ENCODE results near the gene TMEM175. TPM values are rescaled to one million over a fixed set of nuclear protein-coding genes. Genes with fewer than 3 reads are reported as not detected.

The TMEM175 gene
- total and polyA plus RNA-seq, 2 of the 4 experiments (the other 2 are of a cell fraction), result 7.7 to 41.9 TPM

GRCh38 chr4:948936-949300, 16.7 kb downstream of the TMEM175 start:
- no peak overlapping the region for H2AFZ ChIP-seq (replicated peaks; ENCODE audit: low read length, poor library complexity)
- no peak overlapping the region for H3K4me2 ChIP-seq (ENCODE audit: low read depth, low read length)
- H3K27me3 ChIP-seq (ENCODE audit: control insufficient read depth, insufficient read depth, low read length), result no peaks in the 10 kb centered on the region
- no peak overlapping the region for H3K4me3 ChIP-seq (ENCODE audit: insufficient read depth, low read depth, low read length)
- no peak overlapping the region for H3K4ac ChIP-seq (ENCODE audit: low read depth, low read length)
- H3K23ac ChIP-seq (ENCODE audit: low read depth, low read length), result no peak overlapping the region
- DNase-seq (no peak), ATAC-seq (ENCODE audit: low read depth) (no peak)
- in situ Hi-C loops (cut with MboI; ENCODE audit: low sequenced_read_pairs) (no loop called here), dilution Hi-C loops (cut with HindIII; ENCODE audit: low sequenced_read_pairs, unreplicated experiment) (no loop called here), intact Hi-C loops (cut with micrococcal nuclease) (no loop called here)
- H3K4me1 ChIP-seq (ENCODE audit: control insufficient read depth, insufficient read depth, low read length), result peaks cover 6% of the 10 kb centered on the region; the same call in 1 of the 2 replicates
- H2AK5ac ChIP-seq (ENCODE audit: low read depth, low read length), result no peak overlapping the region
- H3K18ac ChIP-seq (ENCODE audit: low read depth, low read length), result no peak overlapping the region
- H2BK120ac ChIP-seq (ENCODE audit: low read depth, low read length), result no peak overlapping the region
- 0 out of 2 replicates have a peak, but pooled peaks cover 3% of the 10 kb centered on the region for H3K9me1 ChIP-seq (ENCODE audit: insufficient read depth, low read length)
- peaks cover 20% of the 10 kb centered on the region for H4K20me1 ChIP-seq (ENCODE audit: insufficient read depth, low read length)
- H2BK5ac ChIP-seq (ENCODE audit: low read depth, low read length, poor library complexity, severe bottlenecking), result no peak overlapping the region
- H2BK20ac ChIP-seq (ENCODE audit: low read depth, low read length), result no peak overlapping the region
- H3K27ac ChIP-seq (ENCODE audit: insufficient read depth, low read length), result no peak overlapping the region
- peaks cover 7% of the 10 kb centered on the region for H3K36me3 ChIP-seq (ENCODE audit: control insufficient read depth, insufficient read depth, low read length)
- 0 out of 4 replicates have a peak, but pooled peaks cover 0 to 8% of the 10 kb centered on the region in 2 experiments for H3K79me1 ChIP-seq (ENCODE audit: low read depth in 1 of 2, low read length in 2 of 2)
- H3K14ac ChIP-seq (replicated peaks; ENCODE audit: low read depth, low read length), result no peak overlapping the region
- H3K56ac ChIP-seq (ENCODE audit: extremely low read depth, insufficient read depth, low read length), result no peak overlapping the region
- no peak overlapping the region for H4K5ac ChIP-seq (ENCODE audit: low read depth, low read length)
- no peak for TF ChIP-seq RCOR1 (IDR thresholded peaks at IDR 0.05; ENCODE audit: insufficient replicate concordance, low read length)
- no peak for TF ChIP-seq USF2 (IDR thresholded peaks at IDR 0.05; ENCODE audit: low read depth, low read length)
- TF ChIP-seq SMC3 (IDR thresholded peaks at IDR 0.05; ENCODE audit: low read depth, low read length), result no peak
- no peak for TF ChIP-seq BHLHE40 (IDR thresholded peaks at IDR 0.05; ENCODE audit: low read depth, low read length)
- TF ChIP-seq FOS (IDR thresholded peaks at IDR 0.05; ENCODE audit: low read depth, low read length), result no peak
- TF ChIP-seq CTCF (conservative IDR thresholded peaks at IDR 0.05; ENCODE audit: low read depth, low read length), result no peak
- H4K8ac ChIP-seq (ENCODE audit: low read depth in 2 of 2, low read length in 2 of 2), result no peak overlapping the region
- 85% methylated on average over 11 of the region's 13 CpGs; no CpG with 5 or more reads in 1 of the 2 experiments for WGBS, 2 experiments (ENCODE audit: extremely low coverage in 2 of 2, insufficient read length in 1 of 2)
- ChIA-PET POLR2A (ENCODE audit: unreplicated experiment) (no interaction called here), CTCF (no interaction called here)
- no peak overlapping the region for H4K91ac ChIP-seq (ENCODE audit: insufficient read depth, low read depth, low read length)
- H2AK9ac ChIP-seq (replicated peaks; ENCODE audit: low read depth, low read length, poor library complexity), result no peak overlapping the region
- H3K9ac ChIP-seq (ENCODE audit: low read depth, low read length), result no peak overlapping the region
- no peaks in the 10 kb centered on the region for H3K9me3 ChIP-seq (ENCODE audit: control insufficient read depth, insufficient read depth, low read length)
- BruUV-seq (replicated peaks), result no TSS peak
- no peak overlapping the region for H2BK15ac ChIP-seq (ENCODE audit: low read depth, low read length)
